PC-9 (cell line): ENCODE measurements around the gene TBC1D22A.

Experiments used
- CTCF ChIP-seq: fragments of 200-600 bp; sonication (generic); conservative IDR thresholded peaks from 2 replicates; pipeline ENCODE4 v1.6.1; 2017; ENCODE audit warnings: mixed run types, antibody characterized with exemption, mild to moderate bottlenecking, moderate library complexity
- EZH2 ChIP-seq: fragments of 200-600 bp; sonication (generic); IDR thresholded peaks from 2 replicates; pipeline ENCODE4 v1.8.0; 2017; ENCODE audit warnings: antibody characterized with exemption, low read depth

GRCh38 chr22:46721501-46722085 lies 40.9 kb upstream of the TBC1D22A start:
- TF ChIP-seq CTCF (no peak), EZH2 (no peak)
